ENCODE data around the gene CTPS2.
"Not testable (repeated sequence)": the region's sequence is repeated elsewhere in the genome, so short reads cannot be mapped to it uniquely, and the experiment has no call there.

The CTPS2 gene

GRCh38 chrX:16712548-16713155 is at the start of gene CTPS2:
CTPS2 (minus strand) TSS chrX:16712669; CDS start chrX:16702902, 9,767 bp downstream.
- DNase-seq = peak; percentile 44 to 48

- DNase-seq = not testable (repeated sequence)
Measured at GRCh38 chrX:16761500-16761899, 49.0 kb upstream of the CTPS2 start.

GRCh38 chrX:16756724-16757123 is 44.3 kb upstream of the CTPS2 start:
- DNase-seq = no peak

GRCh38 chrX:16754019-16754418 is 41.5 kb upstream of the CTPS2 start:
- no peak for DNase-seq

- DNase-seq = no peak
Measured at GRCh38 chrX:16750136-16750535, 37.7 kb upstream of the CTPS2 start.

GRCh38 chrX:16748425-16748824 is 36.0 kb upstream of the CTPS2 start:
- DNase-seq = no peak

- DNase-seq = no peak
Measured at GRCh38 chrX:16745659-16746058, 33.2 kb upstream of the CTPS2 start.

- no peak for DNase-seq
Measured at GRCh38 chrX:16745102-16745501, 32.6 kb upstream of the CTPS2 start.

GRCh38 chrX:16743604-16744325 is 31.3 kb upstream of the CTPS2 start:
- no peak for DNase-seq

- DNase-seq = no peak
Measured at GRCh38 chrX:16739574-16739973, 27.1 kb upstream of the CTPS2 start.

- no peak for DNase-seq
Measured at GRCh38 chrX:16737024-16737423, 24.6 kb upstream of the CTPS2 start.

- DNase-seq = no peak
Measured at GRCh38 chrX:16733013-16733412, 20.5 kb upstream of the CTPS2 start.

GRCh38 chrX:16730450-16730849 is 18.0 kb upstream of the CTPS2 start:
- DNase-seq = no peak

GRCh38 chrX:16727637-16728036 is 15.2 kb upstream of the CTPS2 start:
- no peak for DNase-seq

GRCh38 chrX:16726347-16726988 is 14.0 kb upstream of the CTPS2 start:
- not testable (repeated sequence) for DNase-seq

- DNase-seq = no peak
Measured at GRCh38 chrX:16725072-16725471, 12.6 kb upstream of the CTPS2 start.

- no peak for DNase-seq
Measured at GRCh38 chrX:16722481-16722880, 10.0 kb upstream of the CTPS2 start.

GRCh38 chrX:16719334-16720084 is 7.0 kb upstream of the CTPS2 start, which contains the start of gene SYAP1:
SYAP1 (plus strand) TSS chrX:16719612; CDS start chrX:16719725, 113 bp downstream.
- DNase-seq = peak; percentile 92 to 96

- no peak for DNase-seq
Measured at GRCh38 chrX:16718824-16719333, 6.4 kb upstream of the CTPS2 start.

- not testable (repeated sequence) for DNase-seq
Measured at GRCh38 chrX:16716451-16716850, 4.0 kb upstream of the CTPS2 start.

- not testable (repeated sequence) for DNase-seq
Measured at GRCh38 chrX:16715638-16716037, 3.2 kb upstream of the CTPS2 start.

GRCh38 chrX:16714504-16714903 is 2.0 kb upstream of the CTPS2 start:
- DNase-seq = no peak

Measured in CD4-positive, alpha-beta T cell treated with Interleukin-1 beta for 1 hour (primary cell).